ENCODE measurements around the gene KRTAP9-9.
"Not testable (repeated sequence)": the region's sequence is repeated elsewhere in the genome, so short reads cannot be mapped to it uniquely, and the experiment has no call there.

Gene KRTAP9-9

DNA sequence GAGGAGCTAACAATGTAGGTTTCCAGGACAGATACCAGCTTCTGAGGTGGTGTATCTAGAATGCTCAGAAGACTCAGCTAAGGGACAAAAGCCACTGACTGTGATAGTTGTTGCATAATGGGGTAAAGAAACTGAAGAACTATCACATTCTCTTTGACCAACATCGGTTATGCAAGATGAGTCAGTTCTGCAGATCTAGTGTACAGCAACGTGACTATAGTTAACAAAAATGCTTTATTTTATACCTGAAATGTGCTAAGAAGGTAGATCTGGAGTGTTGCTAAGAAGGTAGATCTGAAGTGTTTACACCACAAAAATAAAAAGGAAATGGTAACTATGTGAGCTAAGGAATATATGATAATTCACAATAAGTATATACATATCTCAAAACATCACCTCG lies 12.5 kb downstream of the KRTAP9-9 start:
- DNase-seq: no peak

- not testable (repeated sequence) for DNase-seq
These were observed 16.1 kb downstream of the KRTAP9-9 start for GRCh38 chr17:41271323-41271722.

GRCh38 chr17:41271858-41272257 lies 16.7 kb downstream of the KRTAP9-9 start:
- DNase-seq: no peak

GRCh38 chr17:41275648-41276190 lies 20.5 kb downstream of the KRTAP9-9 start, which contains the start of gene KRTAP9-7:
KRTAP9-7 (plus strand) TSS chr17:41275698; CDS start chr17:41275698, 0 bp downstream.
- DNase-seq: not testable (repeated sequence)

GRCh38 chr17:41278176-41278955 lies 23.2 kb downstream of the KRTAP9-9 start:
- no peak for DNase-seq

DNA sequence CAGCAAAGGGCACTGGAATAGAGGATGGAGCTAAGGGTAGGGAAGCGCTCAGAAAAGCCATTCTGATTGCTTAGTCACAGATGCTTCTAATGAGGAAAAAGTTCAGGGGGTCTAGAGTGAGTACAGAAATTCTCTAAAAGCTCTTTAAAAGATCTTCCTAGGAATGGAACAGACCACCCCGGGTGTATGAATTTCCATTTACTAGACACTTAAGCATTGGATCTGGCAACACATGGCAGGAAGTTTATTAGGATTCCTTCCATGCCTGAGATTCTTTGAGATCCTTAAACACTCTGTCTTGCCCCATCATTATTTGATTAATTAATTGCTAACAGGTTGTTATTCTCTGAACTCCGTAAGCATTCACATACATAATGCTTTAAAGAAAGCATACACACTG lies 28.9 kb downstream of the KRTAP9-9 start:
- DNase-seq: no peak

DNA sequence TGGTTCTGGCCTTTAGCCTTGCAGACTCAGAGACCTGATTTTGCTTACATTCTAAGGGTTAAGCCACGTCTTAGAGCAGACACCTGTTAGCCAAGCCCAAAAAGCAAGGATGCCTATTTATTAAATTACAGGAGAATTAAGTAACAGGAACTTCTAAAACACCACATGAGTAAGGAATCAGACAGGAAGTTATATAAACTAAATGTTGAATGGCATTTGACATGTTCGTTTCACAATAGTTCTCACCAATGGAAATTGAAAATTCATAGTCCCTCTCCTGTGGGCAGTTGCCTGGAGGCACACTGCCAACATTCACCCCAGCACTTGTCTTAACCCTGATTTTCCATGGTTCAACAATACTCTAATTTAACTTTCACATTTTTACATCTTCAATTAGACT lies 29.4 kb downstream of the KRTAP9-9 start:
- DNase-seq: no peak

DNA sequence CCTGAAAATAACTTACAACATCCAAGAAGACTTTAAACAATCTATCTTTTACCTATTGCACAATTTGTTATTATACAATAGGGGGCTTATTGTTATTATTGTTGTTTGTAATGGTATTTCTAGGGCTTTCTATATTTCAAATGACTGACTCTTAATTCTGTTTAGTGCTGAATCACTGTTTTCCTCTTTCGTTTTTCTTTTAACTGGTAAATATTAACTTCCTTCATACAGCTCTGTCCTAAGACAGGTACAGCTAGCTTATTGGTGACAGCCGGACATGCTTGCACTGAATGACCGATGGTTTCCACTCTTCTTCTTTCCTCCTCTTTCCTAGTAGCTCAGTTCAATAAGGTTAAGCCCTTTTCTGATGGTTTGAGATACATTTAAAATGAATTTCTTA lies 31.9 kb downstream of the KRTAP9-9 start:
- DNase-seq: no peak

DNA sequence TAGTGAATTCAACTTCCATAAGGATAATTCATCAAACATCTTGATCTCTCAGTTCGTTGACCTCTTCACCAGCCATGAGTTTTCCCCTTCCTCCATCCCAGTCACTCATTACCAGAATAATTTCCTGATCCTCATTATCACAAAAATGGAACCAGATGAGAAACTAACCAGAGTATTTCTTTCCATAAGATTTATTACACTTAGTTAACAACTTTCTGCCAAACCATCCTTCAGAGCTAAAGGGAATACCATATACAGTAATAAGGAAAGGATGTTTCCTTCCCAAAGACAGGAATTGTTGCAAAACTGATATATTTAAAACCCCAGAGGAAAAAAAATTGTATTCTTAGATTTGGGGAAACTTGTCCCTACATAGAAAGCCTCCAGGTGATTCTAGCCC lies 38.8 kb downstream of the KRTAP9-9 start:
- no peak for DNase-seq

- no peak for DNase-seq
These were observed 41.7 kb downstream of the KRTAP9-9 start for GRCh38 chr17:41296846-41297245.

- no peak for DNase-seq
These were observed 43.4 kb downstream of the KRTAP9-9 start for GRCh38 chr17:41298458-41299135.

GRCh38 chr17:41301204-41301790 lies 46.1 kb downstream of the KRTAP9-9 start:
- no peak for DNase-seq

DNA sequence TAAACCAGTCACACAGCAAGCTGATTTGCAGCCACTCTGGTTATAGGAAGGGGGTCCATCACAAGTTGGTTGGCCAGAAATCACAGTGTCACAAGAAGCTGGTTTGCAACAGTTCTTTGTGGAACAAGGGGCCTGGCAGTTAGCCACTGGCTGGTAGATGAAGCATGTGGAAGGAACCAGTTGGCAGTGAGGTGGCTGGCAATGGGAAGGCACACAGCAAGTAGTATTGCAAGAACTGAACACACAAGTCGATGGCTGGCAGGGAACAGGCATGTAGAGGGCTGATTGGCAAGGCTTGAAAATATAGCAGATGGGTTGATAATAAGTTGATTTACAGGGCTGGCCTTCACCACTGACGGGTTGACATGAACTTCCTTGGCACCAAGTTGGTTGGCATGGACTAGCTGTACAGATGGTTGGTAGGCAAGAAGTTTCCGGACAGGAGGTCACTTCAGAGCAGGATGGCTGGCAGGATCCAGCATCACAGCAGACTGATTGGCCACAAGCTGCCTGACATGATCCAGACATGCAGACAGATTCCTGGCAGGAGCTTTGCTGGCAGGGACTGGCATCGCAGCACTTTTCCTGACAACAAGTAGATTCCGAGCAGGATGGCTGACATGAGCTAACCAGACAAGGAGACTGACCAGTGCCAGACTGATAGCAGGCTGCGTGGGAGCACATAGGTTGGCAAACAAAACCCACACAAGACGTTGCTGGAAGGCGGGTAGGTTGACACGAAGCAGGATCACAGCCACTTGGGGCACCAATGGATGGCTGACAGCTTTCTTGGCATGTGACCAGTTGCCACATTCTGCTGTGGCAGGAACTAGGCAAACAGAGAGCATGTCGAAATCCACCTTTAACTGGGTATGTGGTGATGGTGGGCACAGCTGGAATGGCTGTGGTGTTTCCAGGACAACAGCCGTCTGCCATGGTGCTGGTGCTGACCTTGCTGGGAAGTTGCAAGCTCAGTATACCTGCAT lies 47.0 kb downstream of the KRTAP9-9 start, which contains the start of gene KRTAP29-1:
KRTAP29-1 (minus strand) TSS at position 936 of the 986 bp plus-strand sequence; CDS start at position 936, 0 bp downstream.
- DNase-seq: no peak

DNA sequence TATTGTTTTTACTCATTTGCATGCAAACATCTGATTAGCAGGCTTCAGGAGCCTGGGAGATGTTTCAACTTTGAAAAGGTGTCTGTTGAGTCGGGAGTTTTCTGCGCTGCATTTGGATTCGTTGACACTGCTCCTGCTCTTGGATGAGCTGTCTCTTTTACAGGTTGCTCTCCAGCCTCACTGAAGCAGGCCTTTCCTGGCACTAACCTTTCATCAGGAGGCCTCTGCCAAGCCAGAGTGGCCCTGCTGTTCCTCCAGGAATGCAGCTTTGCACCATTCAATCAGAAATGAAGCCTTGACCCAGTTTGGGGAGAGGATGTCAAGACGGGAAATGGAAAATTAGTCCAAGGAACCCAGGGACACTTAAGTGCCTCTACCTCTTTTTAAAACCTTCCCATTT lies 47.8 kb downstream of the KRTAP9-9 start:
- DNase-seq: no peak

DNA sequence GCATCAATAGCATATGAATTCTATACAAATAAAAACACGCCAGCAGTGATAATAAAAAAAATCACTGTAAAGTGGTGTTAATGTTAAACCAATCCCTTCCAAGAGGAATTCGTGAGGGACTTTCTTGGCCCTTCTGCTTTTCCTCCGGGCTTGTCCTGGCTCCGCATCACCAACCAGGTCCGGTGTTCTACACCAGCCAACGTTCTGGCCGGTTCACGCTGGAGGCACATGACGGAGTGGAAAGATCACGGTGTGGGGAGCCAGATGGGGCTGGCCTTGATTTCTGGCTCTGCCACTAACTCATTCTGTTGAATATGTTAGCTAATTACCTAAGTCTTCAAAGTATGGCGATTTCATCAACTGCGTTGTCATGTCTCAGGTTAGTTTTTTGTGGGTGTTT lies 48.9 kb downstream of the KRTAP9-9 start:
- no peak for DNase-seq

Data from activated CD4-positive, alpha-beta T cell treated with anti-CD3 and anti-CD28 coated beads, Interleukin-2, amount 50 U/mL, for 16 hours (primary cell).